K562 (cell line): ENCODE data around the gene SPON1.

Experiments used
- GABPB1 ChIP-seq: sonication (generic); formaldehyde crosslinking; IDR thresholded peaks from 2 replicates; pipeline ENCODE4 v1.8.0; 2022; ENCODE audit warnings: mild to moderate bottlenecking, missing genetic modification reagents
- HMG20A ChIP-seq: fragments of 450-650 bp; formaldehyde crosslinking; conservative IDR thresholded peaks from 2 replicates; pipeline ENCODE4 v1.4.0; 2020; ENCODE audit warnings: mild to moderate bottlenecking, mixed read lengths
- POLR2A ChIP-seq: fragments of 450-650 bp; conservative IDR thresholded peaks from 2 replicates; pipeline ENCODE4 v1.6.1; 2016
- ZNF274 ChIP-seq: IDR thresholded peaks from 2 replicates; pipeline ENCODE4 v1.6.1; 2011; ENCODE audit warnings: low read depth, mild to moderate bottlenecking, low read length, moderate library complexity, borderline replicate concordance
- TF ChIP-seq, protein P1 (sequence below), 3 experiments: IDR thresholded peaks in 2 of 3; conservative IDR thresholded peaks in 1 of 3; 2 replicates each; pipeline ENCODE4 v1.5.1; 2011 to 2012; ENCODE audit warnings: low read length in 3 of 3, mild to moderate bottlenecking in 3 of 3, control low read depth in 2 of 3, improper control_type of control experiment in 1 of 3, inconsistent platforms in 1 of 3, low read depth in 1 of 3, mixed read lengths in 1 of 3, moderate library complexity in 1 of 3; ENCODE audit not compliant: insufficient read depth in 2 of 3
- TF ChIP-seq, protein P2 (sequence below): fragments of 250-450 bp; sonication (Bioruptor Pico); IDR thresholded peaks from 2 replicates; pipeline ENCODE4 v1.8.0; 2021; ENCODE audit warnings: mild to moderate bottlenecking, moderate library complexity

DNA sequence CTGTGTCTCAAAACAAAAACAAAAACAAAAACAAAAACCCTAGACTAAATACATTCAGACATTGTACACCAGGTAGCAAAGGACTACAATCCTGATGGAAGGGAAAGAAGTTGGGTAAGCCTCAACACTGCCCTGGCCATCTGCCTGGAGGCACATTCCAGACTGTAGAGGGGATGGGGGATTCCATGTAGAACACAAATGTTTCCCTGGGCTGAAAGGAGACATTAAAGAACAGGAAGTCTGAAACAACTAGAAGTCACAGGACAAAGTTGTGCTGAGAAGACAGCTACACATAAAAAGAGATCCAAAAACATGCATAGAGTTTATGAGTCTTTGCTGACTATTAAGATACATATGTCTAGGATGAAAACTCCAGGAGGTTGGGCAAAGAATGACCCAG lies 312.6 kb downstream of the SPON1 start:
- TF ChIP-seq, protein P1, sequence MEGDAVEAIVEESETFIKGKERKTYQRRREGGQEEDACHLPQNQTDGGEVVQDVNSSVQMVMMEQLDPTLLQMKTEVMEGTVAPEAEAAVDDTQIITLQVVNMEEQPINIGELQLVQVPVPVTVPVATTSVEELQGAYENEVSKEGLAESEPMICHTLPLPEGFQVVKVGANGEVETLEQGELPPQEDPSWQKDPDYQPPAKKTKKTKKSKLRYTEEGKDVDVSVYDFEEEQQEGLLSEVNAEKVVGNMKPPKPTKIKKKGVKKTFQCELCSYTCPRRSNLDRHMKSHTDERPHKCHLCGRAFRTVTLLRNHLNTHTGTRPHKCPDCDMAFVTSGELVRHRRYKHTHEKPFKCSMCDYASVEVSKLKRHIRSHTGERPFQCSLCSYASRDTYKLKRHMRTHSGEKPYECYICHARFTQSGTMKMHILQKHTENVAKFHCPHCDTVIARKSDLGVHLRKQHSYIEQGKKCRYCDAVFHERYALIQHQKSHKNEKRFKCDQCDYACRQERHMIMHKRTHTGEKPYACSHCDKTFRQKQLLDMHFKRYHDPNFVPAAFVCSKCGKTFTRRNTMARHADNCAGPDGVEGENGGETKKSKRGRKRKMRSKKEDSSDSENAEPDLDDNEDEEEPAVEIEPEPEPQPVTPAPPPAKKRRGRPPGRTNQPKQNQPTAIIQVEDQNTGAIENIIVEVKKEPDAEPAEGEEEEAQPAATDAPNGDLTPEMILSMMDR (IDR thresholded peaks at IDR 0.05 in 2 of 3, conservative IDR thresholded peaks at IDR 0.05 in 1 of 3; ENCODE audit: insufficient read depth in 2 of 3, low read depth in 1 of 3, low read length in 3 of 3) = no peak
- no peak for TF ChIP-seq ZNF274
- TF ChIP-seq, protein P2, sequence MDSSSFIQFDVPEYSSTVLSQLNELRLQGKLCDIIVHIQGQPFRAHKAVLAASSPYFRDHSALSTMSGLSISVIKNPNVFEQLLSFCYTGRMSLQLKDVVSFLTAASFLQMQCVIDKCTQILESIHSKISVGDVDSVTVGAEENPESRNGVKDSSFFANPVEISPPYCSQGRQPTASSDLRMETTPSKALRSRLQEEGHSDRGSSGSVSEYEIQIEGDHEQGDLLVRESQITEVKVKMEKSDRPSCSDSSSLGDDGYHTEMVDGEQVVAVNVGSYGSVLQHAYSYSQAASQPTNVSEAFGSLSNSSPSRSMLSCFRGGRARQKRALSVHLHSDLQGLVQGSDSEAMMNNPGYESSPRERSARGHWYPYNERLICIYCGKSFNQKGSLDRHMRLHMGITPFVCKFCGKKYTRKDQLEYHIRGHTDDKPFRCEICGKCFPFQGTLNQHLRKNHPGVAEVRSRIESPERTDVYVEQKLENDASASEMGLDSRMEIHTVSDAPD = no peak
- TF ChIP-seq GABPB1 (CRISPR knock-in tag) = no peak
- TF ChIP-seq POLR2A = no peak
- no peak for TF ChIP-seq HMG20A (CRISPR knock-in tag)
